HEK293 (cell line): ENCODE data around the gene CTTN.
A peak's percentile ranks its signal among the peaks of the same experiment; 100 is the strongest.

Source experiments
- CTCF ChIA-PET: fragments of 350-600 bp; formaldehyde crosslinking; extraction: SDS; loops from one replicate; lab custom pipeline; 2021; ENCODE audit warnings: antibody characterized with exemption; lab: Yijun Ruan, JAX
- POLR2A ChIA-PET: fragments of 300-600 bp; formaldehyde crosslinking; extraction: SDS; loops from one replicate; lab custom pipeline; 2020; ENCODE audit warnings: antibody characterized with exemption, inconsistent platforms; lab: Yijun Ruan, JAX
- H3K27ac ChIP-seq: fragments of 200-500 bp; sonication (Bioruptor generic); 2 replicates; pipeline ENCODE4 v1.5.1; 2014; ENCODE audit warnings: low read depth, low read length, control low read depth, inconsistent platforms; ENCODE audit errors: extremely low read depth
- H3K36me3 ChIP-seq, 2 experiments: fragments of 200-500 bp in 1 of 2; sonication (Bioruptor generic) in 1 of 2; 1 replicate in 1 of 2; 2 replicates in 1 of 2; pipeline ENCODE4 v1.5.1; 2014 to 2017; ENCODE audit warnings: inconsistent platforms in 2 of 2, low read length in 2 of 2; ENCODE audit not compliant: control insufficient read depth in 2 of 2, insufficient read depth in 1 of 2
- H3K4me1 ChIP-seq: fragments of 200-500 bp; sonication (Bioruptor generic); 2 replicates; pipeline ENCODE4 v1.5.1; 2014; ENCODE audit warnings: mild to moderate bottlenecking, low read length, inconsistent platforms; ENCODE audit not compliant: control insufficient read depth, insufficient read depth
- H3K4me3 ChIP-seq: 2 replicates; pipeline ENCODE4 v1.5.1; 2011; ENCODE audit warnings: low read depth, mild to moderate bottlenecking, control low read depth, low read length, moderate library complexity
- H3K9me3 ChIP-seq: fragments of 200-500 bp; sonication (Bioruptor generic); 2 replicates; pipeline ENCODE4 v1.5.1; 2014; ENCODE audit warnings: low read depth, low read length, inconsistent platforms; ENCODE audit not compliant: control insufficient read depth, insufficient read depth
- KLF8 ChIP-seq: fragments of 450-650 bp; formaldehyde crosslinking; IDR thresholded peaks from 2 replicates; pipeline ENCODE4 v1.5.1; 2016; ENCODE audit warnings: missing biosample characterization, missing genetic modification characterization
- MEIS1 ChIP-seq: sonication (generic); formaldehyde crosslinking; IDR thresholded peaks from 2 replicates; pipeline ENCODE4 v1.8.1; 2022; ENCODE audit warnings: missing genetic modification reagents, mild to moderate bottlenecking, borderline replicate concordance
- OSR2 ChIP-seq: fragments of 450-650 bp; formaldehyde crosslinking; IDR thresholded peaks from 2 replicates; pipeline ENCODE4 v1.5.1; 2016; ENCODE audit warnings: missing biosample characterization, missing genetic modification characterization
- ZNF114 ChIP-seq: fragments of 450-650 bp; formaldehyde crosslinking; IDR thresholded peaks from 2 replicates; pipeline ENCODE4 v1.5.0; 2017; ENCODE audit warnings: missing biosample characterization, missing genetic modification characterization
- ZNF132 ChIP-seq: fragments of 450-650 bp; formaldehyde crosslinking; IDR thresholded peaks from 2 replicates; pipeline ENCODE4 v1.5.1; 2017; ENCODE audit warnings: missing biosample characterization, missing genetic modification characterization, borderline replicate concordance
- ZNF169 ChIP-seq: fragments of 450-650 bp; formaldehyde crosslinking; IDR thresholded peaks from 2 replicates; pipeline ENCODE4 v1.5.1; 2016; ENCODE audit warnings: missing biosample characterization, missing genetic modification characterization
- ZNF202 ChIP-seq: fragments of 450-650 bp; formaldehyde crosslinking; IDR thresholded peaks from 2 replicates; pipeline ENCODE4 v1.5.1; 2016; ENCODE audit warnings: missing biosample characterization, missing genetic modification characterization, borderline replicate concordance
- ZNF391 ChIP-seq: fragments of 450-650 bp; formaldehyde crosslinking; IDR thresholded peaks from 2 replicates; pipeline ENCODE4 v1.5.1; 2016; ENCODE audit warnings: low read depth, missing biosample characterization, missing genetic modification characterization, borderline replicate concordance
- ZNF473 ChIP-seq: fragments of 450-650 bp; formaldehyde crosslinking; IDR thresholded peaks from 2 replicates; pipeline ENCODE4 v1.5.1; 2017; ENCODE audit warnings: missing biosample characterization, missing genetic modification characterization
- ZNF530 ChIP-seq: fragments of 450-650 bp; formaldehyde crosslinking; IDR thresholded peaks from 2 replicates; pipeline ENCODE4 v1.5.1; 2016; ENCODE audit warnings: low read depth, missing biosample characterization, missing genetic modification characterization
- ZNF624 ChIP-seq: fragments of 450-650 bp; formaldehyde crosslinking; IDR thresholded peaks from 2 replicates; pipeline ENCODE4 v1.5.1; 2017; ENCODE audit warnings: missing biosample characterization, missing genetic modification characterization
- ZNF626 ChIP-seq: fragments of 450-650 bp; sonication (Bioruptor Pico); formaldehyde crosslinking; IDR thresholded peaks from 2 replicates; pipeline ENCODE4 v1.5.1; 2018; ENCODE audit warnings: missing biosample characterization, missing genetic modification characterization, inconsistent platforms
- ZNF660 ChIP-seq: fragments of 450-650 bp; IDR thresholded peaks from 2 replicates; pipeline ENCODE4 v1.5.1; 2018; ENCODE audit warnings: missing biosample characterization, mild to moderate bottlenecking, missing genetic modification characterization
- ZNF768 ChIP-seq: fragments of 450-650 bp; formaldehyde crosslinking; IDR thresholded peaks from 2 replicates; pipeline ENCODE4 v1.5.1; 2018; ENCODE audit warnings: missing biosample characterization, mild to moderate bottlenecking, missing genetic modification characterization
- ZNF843 ChIP-seq: fragments of 450-650 bp; formaldehyde crosslinking; IDR thresholded peaks from 2 replicates; pipeline ENCODE4 v1.5.1; 2016; ENCODE audit warnings: missing biosample characterization, missing genetic modification characterization
- TF ChIP-seq, protein P1 (sequence below): fragments of 450-650 bp; formaldehyde crosslinking; IDR thresholded peaks from 2 replicates; pipeline ENCODE4 v1.5.1; 2017; ENCODE audit warnings: missing biosample characterization, missing genetic modification characterization
- TF ChIP-seq, protein P2 (sequence below): fragments of 450-650 bp; formaldehyde crosslinking; IDR thresholded peaks from 2 replicates; pipeline ENCODE4 v1.5.1; 2016; ENCODE audit warnings: missing biosample characterization, missing genetic modification characterization
- TF ChIP-seq, protein P3 (sequence below): fragments of 450-650 bp; IDR thresholded peaks from 2 replicates; pipeline ENCODE4 v1.5.1; 2018; ENCODE audit warnings: missing biosample characterization, mild to moderate bottlenecking, missing genetic modification characterization
- TF ChIP-seq, protein P4 (sequence below): fragments of 450-650 bp; formaldehyde crosslinking; IDR thresholded peaks from 2 replicates; pipeline ENCODE4 v1.5.1; 2016; ENCODE audit warnings: missing biosample characterization, missing genetic modification characterization

Gene CTTN

DNA sequence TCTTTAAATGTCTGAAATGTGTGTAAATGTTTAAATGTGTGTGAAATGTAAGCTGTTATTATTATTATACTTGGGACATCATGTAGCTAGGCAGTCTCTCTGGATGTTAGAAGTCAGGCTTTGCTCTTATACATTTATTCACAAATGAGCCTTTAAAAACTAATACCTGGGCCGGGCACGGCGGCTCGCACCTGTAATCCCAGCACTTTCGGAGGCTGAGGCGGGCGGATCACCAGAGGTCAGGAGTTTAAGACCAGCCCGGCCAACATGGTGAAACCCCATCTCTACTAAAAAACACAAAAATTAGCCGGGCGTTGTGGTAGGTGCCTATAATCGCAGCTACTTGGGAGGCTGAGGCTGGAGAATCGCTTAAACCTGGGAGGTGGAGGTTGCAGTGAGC, 21.7 kb upstream of the CTTN start (continued):
- TF ChIP-seq, protein P1, sequence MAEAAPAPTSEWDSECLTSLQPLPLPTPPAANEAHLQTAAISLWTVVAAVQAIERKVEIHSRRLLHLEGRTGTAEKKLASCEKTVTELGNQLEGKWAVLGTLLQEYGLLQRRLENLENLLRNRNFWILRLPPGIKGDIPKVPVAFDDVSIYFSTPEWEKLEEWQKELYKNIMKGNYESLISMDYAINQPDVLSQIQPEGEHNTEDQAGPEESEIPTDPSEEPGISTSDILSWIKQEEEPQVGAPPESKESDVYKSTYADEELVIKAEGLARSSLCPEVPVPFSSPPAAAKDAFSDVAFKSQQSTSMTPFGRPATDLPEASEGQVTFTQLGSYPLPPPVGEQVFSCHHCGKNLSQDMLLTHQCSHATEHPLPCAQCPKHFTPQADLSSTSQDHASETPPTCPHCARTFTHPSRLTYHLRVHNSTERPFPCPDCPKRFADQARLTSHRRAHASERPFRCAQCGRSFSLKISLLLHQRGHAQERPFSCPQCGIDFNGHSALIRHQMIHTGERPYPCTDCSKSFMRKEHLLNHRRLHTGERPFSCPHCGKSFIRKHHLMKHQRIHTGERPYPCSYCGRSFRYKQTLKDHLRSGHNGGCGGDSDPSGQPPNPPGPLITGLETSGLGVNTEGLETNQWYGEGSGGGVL (tag by site-specific recombination), result no peak
- TF ChIP-seq ZNF473 (tag by site-specific recombination) (no peak), ZNF843 (no peak), ZNF624 (tag by site-specific recombination) (no peak), ZNF391 (tag by site-specific recombination) (no peak), ZNF530 (tag by site-specific recombination) (no peak), KLF8 (tag by site-specific recombination) (no peak), ZNF660 (tag by site-specific recombination) (no peak), ZNF768 (no peak)
- TF ChIP-seq, protein P2, sequence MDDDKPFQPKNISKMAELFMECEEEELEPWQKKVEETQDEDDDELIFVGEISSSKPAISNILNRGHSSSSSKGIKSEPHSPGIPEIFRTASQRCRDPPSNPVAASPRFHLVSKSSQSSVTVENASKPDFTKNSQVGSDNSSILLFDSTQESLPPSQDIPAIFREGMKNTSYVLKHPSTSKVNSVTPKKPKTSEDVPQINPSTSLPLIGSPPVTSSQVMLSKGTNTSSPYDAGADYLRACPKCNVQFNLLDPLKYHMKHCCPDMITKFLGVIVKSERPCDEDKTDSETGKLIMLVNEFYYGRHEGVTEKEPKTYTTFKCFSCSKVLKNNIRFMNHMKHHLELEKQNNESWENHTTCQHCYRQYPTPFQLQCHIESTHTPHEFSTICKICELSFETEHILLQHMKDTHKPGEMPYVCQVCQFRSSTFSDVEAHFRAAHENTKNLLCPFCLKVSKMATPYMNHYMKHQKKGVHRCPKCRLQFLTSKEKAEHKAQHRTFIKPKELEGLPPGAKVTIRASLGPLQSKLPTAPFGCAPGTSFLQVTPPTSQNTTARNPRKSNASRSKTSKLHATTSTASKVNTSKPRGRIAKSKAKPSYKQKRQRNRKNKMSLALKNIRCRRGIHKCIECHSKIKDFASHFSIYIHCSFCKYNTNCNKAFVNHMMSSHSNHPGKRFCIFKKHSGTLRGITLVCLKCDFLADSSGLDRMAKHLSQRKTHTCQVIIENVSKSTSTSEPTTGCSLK, result no peak

DNA sequence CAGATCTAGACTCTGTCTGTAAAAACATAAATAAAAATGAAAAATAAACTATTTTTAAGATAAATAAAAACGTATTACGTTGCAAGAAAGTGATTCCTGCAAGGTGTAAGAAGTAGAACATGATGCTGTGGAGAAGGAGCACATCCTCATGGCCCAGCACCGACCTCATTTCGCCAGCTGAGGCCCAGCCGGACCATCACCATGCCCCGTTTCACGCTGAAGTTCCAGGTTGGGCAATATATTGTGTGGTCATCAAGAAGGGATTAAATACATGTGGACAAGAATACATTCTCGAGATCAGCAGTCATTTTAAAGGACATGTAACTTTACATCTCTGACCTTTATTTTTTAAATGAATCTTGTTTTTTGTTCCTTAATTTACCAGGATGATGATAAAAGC, 20.7 kb upstream of the CTTN start:
- TF ChIP-seq ZNF169 (tag by site-specific recombination) (no peak), KLF8 (tag by site-specific recombination) (no peak), ZNF114 (tag by site-specific recombination) (no peak), ZNF202 (tag by site-specific recombination) (no peak), MEIS1 (no peak), ZNF626 (tag by site-specific recombination) (no peak), OSR2 (tag by site-specific recombination) (no peak)
- TF ChIP-seq, protein P3, sequence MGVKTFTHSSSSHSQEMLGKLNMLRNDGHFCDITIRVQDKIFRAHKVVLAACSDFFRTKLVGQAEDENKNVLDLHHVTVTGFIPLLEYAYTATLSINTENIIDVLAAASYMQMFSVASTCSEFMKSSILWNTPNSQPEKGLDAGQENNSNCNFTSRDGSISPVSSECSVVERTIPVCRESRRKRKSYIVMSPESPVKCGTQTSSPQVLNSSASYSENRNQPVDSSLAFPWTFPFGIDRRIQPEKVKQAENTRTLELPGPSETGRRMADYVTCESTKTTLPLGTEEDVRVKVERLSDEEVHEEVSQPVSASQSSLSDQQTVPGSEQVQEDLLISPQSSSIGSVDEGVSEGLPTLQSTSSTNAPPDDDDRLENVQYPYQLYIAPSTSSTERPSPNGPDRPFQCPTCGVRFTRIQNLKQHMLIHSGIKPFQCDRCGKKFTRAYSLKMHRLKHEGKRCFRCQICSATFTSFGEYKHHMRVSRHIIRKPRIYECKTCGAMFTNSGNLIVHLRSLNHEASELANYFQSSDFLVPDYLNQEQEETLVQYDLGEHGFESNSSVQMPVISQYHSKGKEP, result no peak
- H3K9me3 ChIP-seq, result no peaks in the 10 kb centered on the region
- H3K27ac ChIP-seq, result no peak overlapping the region
- POLR2A ChIA-PET, result no interaction called here
- H3K4me3 ChIP-seq, result no peak overlapping the region
- H3K4me1 ChIP-seq, result no peaks in the 10 kb centered on the region
- H3K36me3 ChIP-seq, result peaks cover 19 to 93% of the 10 kb centered on the region in 2 experiments
- CTCF ChIA-PET, result interaction anchor here (0.6 kb wide), 1 partner anchor 120 kb away, joined by 4 read pairs; no protein-coding TSS in a partner anchor

DNA sequence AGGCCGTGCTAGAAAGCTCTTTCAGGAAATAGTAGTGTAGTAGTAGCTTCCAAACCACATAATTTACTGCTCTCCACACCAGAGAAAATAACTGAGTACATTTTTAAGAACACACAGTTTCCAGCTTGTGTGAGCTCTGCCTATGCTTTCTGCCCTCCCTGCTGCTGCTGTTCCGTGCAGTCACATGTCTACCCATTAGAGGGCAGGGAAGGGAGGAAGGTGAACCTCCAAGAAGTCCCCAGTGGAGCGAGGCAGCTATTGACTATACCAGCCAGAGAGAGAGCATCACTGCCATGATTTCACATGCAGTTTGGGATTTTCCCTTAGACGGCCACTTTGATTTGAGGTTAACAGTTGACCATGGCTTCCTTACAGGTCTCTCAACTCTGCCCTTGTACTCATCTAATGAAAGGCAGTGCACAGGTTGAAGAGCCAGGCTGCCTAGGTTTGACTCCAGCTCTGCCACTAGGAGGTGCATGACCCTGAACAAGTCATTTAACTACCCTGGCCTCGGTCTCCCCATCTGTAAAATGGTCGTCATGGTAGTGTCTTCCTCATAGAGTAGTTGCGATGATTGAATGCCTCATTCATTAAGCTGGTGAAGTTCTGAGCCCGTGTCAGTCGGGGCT, 19.7 kb upstream of the CTTN start:
- no peaks in the 10 kb centered on the region for H3K9me3 ChIP-seq
- ChIA-PET POLR2A (interaction anchor here (0.8 kb wide), 1 partner anchor 20 kb away, joined by 3 read pairs; the partner anchor contains the start of gene CTTN), CTCF (interaction anchor here (0.6 to 1.1 kb wide), 3 partner anchors 12 to 191 kb away, joined by 3 to 4 read pairs (median 3); no protein-coding TSS in a partner anchor)
- H3K4me3 ChIP-seq, result no peak overlapping the region
- peaks cover 19 to 91% of the 10 kb centered on the region in 2 experiments; a peak in 2 of 3 replicates for H3K36me3 ChIP-seq
- H3K4me1 ChIP-seq, result no peaks in the 10 kb centered on the region
- H3K27ac ChIP-seq, result no peak overlapping the region
- TF ChIP-seq ZNF132 (tag by site-specific recombination), result no peak
- TF ChIP-seq, protein P4, sequence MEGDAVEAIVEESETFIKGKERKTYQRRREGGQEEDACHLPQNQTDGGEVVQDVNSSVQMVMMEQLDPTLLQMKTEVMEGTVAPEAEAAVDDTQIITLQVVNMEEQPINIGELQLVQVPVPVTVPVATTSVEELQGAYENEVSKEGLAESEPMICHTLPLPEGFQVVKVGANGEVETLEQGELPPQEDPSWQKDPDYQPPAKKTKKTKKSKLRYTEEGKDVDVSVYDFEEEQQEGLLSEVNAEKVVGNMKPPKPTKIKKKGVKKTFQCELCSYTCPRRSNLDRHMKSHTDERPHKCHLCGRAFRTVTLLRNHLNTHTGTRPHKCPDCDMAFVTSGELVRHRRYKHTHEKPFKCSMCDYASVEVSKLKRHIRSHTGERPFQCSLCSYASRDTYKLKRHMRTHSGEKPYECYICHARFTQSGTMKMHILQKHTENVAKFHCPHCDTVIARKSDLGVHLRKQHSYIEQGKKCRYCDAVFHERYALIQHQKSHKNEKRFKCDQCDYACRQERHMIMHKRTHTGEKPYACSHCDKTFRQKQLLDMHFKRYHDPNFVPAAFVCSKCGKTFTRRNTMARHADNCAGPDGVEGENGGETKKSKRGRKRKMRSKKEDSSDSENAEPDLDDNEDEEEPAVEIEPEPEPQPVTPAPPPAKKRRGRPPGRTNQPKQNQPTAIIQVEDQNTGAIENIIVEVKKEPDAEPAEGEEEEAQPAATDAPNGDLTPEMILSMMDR (tag by site-specific recombination), result peak; percentile 21; the same call in 1 of the 2 replicates
